Effector CD4-positive, alpha-beta T cell (primary cell): Measurements from ENCODE around the gene KMT2D.

Experiments
- DNase-seq: peaks from one replicate; pipeline ENCODE4 v3.0.0-alpha.2; 2020

Gene KMT2D

DNA sequence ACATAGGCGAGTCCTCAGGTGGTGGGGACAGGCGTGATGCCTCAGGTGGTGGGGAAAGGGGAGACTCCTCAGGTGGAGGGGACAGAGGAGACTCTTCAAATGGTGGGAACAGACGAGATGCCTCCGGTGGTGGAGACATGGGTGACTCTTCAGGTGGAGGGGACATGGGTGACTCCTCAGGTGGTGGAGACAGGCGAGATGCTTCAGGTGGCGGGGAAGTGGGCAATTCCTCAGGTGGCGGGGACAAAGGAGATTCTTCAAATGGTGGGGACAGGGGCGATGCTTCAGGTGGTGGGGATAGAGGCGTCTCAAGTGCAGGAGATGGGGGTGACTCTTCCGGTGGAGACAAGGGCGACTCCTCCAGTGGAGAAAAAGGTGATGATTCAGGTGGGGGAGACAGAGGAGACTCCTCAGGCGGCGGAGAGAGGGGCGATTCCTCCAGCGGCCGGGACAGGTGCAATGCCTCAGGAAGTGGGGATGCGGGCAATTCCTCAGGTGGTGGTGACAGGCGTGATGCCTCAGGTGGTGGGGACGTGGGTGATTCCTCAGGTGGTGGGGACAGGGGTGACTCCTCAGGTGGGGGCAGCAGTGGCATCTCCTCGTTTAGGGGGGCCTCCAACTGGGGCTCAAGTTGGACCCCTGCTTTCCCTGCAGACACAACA, 8.7 kb downstream of the KMT2D start:
- no peak for DNase-seq

DNA sequence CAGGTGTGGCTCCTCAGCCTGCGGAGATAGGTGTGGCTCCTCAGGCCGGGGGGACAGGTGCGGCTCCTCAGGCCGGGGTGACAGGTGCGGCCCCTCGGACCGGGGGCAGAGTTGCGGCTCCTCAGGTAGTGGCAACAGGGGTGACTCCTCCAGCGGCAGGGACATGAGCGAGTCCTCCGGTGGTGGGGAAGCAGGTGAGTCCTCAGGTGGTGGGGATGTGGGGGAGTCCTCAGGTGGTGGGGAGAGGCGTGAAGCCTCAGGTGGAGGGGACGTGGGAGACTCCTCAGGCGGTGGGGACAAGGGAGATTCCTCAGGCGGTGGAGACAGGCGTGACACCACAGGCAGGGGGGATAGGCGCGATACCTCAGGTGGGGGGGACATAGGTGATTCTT, 9.2 kb downstream of the KMT2D start:
- DNase-seq, result no peak

DNA sequence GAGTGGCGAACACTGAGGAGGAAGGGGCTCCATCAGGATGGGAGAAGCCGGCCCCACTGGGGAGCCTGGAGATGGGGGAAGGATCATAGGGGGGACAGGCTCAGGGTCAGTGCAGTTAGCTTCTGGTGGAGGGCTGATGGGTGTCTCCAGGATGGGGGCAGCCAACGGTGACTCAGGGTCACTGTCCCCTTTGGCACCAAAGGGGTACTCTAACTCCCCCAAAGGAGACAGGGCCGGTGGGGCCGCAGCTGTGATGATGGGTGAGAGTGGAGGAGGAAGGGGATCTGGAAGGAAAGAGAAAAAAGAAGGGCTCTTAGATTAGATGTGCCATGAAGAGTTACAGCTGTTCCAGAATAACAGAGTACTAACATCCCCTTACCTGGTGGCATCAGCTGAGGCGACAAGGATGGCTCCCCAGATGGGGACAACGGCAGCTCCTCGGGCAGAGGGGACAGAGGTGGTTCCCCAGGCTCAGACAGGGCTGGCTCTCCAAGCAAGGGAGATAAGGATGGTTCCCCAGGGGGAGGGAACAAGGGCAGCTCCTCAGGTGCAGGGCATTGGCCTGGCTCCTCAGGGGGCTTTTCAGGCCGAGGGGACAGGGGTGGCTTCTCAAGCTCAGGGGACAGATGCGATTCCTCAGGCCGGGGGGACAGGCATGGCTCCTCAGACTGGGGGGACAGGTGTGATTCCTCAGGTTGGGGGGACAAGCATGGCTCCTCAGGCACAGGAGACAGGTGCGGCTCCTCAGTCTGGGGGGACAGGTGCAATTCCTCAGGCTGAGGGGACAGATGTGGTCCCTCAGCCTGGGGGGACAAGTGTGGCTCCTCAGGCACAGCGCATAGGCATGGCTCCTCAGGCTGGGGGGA, 9.9 kb downstream of the KMT2D start:
- DNase-seq, result no peak

DNA sequence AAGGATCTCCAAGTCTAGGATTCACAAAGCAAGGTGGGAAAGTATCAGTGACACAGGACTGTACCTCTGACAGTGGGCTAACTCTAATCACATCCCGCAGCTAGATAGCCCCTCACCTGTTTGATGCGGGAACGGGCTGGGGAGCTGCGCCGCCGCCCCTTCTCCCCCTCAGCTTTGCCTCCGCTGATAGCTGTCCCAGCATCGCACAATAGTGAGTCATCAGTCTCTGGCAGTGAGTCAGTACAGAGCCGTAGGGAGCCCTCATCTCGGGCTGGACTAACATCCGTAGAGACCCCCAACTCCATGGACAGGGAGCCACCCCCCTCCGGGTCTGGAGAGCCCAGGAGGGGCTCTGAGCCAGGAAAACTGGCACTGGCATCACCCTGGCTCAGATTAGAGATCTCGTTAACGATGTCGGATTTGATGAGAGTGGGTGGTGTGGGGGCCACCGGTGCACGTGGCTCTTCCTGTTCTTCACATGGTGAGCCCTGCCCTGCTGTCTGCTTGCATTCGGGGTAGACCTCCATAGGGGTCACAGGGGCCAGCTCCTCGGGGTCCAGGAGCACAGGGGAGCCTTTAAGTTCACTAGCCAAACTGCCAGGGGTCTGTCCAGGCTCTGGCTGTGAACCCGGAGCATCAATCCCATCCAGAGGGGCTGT, 10.9 kb downstream of the KMT2D start:
- no peak for DNase-seq

DNA sequence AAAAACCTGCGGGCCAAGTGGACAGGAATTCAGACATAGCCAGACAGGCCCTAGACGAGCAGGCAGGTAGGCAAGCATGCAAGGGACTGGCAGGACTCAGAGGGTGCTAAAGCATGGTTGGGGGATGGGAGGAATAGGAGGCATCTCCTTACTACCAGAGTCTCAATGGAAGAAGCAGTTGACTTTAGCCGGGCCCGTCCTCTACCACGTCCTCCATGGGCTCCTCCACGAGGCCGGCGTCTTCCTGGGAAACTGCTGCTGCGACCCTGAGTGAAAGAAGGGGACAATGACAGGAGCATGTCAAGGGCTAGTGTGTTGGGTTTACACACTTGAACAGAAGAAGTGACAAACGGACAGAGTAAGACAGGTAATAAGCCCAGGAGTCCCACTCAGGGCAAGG, 11.6 kb downstream of the KMT2D start:
- no peak for DNase-seq

DNA sequence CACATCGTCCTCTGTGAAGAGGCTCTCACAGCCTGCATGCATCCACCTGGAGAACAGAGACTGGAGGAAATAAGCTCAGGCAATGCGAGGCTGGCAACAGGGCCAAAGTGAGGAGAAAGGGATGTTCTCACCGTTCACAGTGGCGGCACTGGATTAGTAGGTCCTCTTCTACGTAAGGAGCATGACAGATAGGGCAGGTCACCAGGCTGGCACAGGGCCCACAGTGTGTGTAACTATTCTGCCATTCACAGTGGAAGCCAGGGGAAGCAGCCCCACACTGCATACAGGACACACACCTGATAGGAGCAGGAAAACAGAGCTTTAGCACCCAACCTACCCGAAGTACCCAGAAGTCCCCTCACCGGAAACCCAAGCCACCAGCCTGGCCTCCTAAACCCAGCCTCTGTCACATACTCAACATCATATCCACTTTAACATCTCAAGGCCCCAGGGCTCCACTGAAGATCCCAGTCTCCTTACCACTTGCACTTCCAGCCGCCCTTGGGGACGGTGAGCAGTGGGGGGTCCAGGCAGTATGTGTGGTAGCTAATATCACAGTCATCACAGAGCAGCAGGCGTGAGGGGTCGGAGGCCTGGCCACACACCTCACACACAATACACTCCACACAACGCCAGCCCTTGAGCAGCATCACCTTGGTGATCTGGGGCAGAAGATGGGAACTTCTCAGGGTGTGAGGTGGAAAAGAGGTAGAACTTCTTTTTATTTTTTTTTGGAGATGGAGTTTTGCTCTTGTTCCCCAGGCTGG, 14.3 kb downstream of the KMT2D start:
- no peak for DNase-seq

DNA sequence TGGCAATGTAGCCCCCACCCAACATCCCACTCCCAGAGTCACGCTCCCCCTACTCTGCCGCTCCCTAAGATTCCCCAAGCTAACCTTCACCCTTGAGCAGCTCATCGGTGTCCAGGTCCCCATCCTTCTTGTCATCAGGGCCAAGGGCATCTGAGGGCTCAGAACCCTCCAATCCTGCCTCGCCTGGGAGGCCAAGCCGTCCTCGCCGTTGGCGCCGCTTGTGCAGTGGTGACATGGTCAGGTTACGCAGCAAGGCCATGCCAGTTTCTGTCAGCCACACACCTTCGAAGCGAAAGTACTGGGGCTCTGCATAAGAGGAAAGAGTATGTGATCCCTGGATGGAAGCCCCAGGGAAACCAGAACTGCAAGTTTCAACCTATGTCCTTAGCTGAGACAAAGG, 15.9 kb downstream of the KMT2D start:
- DNase-seq, result no peak

DNA sequence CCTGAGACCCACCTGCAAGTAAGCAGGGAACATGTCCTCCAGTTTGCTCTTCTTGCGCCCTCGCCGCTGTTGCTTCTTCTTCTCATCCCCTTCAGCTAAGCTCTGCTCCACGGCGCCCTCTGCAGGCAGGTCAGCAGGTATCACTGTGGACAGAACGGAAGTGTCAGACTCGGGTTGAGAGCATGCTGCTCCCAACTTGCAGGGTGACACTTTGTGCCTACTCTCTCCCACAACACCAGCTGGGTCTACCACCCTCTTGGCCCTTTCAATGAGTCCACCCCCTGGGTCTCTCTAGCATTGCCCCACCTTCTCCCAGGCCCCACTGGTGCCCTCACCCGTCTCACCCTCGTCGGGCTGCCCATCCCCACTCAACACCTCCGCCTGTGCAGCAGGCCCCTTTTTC, 16.7 kb downstream of the KMT2D start:
- peak; percentile 77 for DNase-seq

DNA sequence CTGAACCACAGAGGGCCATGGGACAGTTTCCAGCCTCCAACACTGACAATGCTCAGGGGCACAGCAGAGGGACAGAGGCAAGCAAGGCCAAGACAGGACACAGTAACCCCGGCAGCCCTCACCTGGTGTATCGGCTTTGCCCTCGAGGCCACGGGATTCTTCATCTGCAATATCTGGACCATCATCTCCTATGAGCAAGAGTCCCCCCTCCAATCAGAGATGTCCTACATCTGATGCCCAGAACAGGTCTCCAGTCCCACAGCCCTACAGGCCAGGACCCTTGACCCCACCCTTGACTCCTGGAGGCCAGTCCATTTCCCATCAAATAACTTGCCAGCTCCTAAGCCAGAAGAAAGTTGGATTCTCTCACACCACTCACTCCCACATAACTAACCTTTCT, 17.4 kb downstream of the KMT2D start:
- DNase-seq, result no peak

DNA sequence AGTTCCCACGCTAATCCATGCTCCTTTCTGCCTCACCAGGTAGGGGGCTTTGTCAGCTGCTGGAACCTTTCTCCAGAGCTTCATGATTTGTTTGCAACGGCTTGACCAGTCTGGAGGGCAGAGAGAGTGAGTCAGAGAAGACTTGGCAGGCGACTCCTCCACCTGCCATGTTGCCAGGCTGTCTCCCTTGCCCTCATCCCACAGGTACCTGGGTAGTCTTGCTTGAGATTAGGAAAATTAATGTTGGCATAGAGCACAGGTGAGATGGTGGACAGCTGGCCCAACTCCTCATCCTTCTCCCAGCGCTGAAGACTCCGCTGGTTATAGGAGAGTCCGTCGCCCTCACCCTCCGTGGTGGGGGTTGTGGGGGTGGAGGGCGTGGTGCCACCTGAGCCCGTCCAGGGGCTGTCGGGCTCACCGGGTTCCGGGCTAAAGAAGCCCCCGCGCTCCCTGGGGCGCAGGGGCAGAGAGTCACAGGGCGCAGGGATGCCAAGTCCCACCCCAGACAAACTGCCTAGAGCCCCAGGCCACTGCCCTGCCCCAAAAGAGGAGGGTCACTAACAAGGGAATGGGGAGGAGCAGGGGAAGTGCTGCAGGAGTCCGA, 18.6 kb downstream of the KMT2D start:
- no peak for DNase-seq

DNA sequence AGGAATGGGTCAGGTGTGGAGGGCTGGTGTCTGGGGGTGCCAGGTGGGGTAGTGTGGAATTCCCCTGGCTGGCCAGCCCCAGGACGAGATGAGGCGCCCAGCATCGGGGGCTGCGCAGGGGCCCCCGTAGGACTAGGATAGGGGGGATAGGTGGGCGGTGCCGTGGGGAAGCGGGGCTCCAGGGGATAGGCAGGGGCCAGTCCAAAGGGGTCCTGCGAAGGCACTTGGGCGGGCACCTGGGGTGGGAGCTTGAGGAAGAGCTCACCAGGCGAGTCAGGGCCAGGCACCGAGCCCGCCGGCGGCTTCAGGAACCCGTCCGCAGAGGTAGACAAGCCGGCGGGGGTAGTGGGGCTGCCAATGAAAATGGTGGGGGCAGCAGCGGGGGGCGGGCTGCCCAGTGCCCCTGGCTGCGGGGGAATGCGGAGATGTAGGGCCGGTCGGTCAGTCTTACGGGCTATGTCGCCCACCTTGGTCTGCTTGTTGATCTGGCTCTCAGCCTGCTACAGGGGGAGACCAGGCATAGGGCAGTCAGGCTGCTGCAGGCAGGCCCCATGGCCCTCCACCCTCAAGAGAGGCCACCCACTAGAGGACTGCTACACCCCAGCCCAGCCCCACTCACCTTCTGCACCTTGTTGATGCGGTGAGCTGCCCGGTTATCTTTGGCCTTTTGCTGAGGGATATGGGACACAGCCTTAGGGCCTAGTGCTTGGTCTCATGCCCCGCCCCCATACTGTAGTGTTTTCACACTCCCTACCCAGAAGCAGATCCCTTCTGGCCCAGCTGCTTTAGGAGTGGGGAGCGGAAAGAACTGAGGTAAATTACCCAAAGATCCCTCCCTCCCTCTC, 19.3 kb downstream of the KMT2D start:
- DNase-seq, result no peak

DNA sequence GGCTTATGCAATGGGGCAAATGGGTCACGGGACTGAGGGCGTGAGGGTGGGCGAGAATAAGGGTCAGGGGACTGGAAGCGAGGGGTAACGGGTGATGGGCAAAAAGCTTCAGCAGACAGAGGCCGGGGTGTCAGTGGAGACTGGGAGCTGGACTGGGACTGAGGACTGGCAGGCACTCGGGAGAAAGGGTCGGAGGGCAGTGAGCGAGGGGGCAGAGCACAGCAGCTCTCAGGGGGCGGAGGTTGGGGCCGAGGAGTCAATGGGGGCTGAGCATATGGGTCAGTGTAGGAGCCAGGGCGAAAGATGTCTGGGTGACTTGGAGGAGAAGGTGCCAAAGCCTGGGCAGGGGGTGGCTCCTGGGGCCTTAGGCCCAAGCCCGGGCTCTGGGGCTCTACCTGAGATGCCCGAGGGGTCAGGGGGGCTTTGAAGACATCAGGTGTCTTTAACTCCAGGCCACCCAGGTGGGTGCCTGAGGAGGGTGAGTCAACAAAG, 20.2 kb downstream of the KMT2D start:
- no peak for DNase-seq

DNA sequence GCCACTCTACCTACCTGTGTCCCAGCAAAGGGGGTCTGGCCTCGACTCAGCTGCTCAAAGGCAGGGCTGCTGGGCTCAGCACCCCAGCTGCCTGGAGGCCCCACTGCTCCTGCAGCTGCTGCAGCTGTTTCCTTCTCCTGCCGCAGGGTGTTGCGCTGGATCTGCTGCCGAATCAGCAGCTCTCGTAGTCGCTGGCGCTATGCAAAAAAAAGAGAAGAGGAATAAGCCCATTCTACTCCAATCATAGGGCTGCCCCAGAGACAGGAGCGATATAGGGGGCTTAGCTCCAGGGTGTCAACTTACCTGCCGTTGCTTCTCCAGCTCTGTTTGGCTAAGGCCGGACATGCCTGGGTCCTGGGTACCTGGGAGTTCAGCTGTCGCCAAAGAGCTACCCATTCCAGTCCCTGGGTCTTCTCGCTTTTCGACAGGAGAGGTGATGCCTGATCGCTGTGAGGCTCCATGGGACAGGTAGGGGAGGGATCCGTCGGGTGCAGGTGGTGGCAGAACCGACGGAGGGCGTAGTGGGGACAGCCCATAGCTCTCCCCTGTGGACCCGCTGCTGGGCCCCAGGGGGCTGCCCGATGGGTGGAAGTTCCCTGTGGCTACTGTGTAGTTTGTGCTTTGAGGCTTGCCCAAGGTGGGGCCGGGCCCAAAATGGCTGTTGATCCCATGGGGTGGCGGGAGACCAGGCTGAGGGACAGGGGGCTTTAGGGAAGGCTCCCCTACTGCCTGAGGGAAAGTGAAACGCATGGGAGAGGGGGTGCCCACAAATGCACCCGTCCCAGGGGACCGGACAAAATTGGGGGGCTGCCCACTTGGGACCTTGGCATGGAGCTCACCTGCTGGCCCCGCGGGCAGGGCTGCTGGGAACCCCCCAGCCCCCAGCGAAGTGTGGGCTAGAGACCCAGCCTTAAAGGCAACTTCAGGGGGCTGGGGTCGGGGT, 20.9 kb downstream of the KMT2D start:
- DNase-seq, result no peak

DNA sequence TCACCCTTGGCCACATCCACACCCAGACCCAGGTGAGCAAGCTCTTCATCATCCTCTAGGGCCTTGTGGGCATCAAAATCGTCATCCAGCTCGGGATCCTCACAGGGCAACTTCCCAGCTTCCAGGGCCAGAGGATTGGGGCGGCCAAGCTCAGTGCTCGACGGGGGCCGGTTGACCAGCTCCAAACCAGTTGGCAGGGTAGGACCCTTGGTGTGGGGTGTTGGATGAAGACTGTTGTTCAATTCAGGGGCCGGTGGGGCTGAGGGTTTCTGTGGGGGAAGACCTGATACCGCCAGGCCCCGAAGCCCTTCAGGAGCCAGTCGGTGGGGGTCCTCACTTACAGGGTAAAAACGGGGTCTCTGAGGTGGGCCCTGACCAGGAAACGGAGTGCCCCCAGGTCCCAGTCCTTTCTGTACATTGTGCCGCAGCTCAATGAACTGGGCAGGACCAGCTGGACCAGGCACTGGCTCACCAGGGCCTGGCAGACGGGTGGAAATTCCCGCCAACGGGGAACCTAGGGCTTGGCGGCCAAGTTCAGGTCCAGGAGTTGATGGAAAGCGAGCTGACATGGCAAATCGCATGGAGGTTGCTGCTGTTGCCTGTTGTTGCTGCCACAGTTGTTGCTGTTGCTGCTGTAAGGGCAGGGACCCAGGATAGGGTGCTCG, 22.2 kb downstream of the KMT2D start:
- no peak for DNase-seq

DNA sequence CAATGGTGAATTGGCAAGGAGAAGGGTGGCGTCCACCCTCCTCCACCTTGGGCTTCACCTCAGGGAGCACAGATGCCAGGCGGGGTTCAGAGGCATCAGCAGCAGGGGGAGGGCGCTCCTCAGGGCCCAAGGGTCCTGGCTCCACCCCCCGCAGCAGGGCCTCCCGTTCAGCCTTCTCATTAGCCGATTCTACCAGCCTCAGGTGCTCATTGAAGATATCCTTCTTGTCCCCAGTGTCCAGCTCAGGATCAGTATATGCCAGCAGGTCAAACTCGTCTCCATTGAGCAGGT, 22.7 kb downstream of the KMT2D start:
- no peak for DNase-seq

DNA sequence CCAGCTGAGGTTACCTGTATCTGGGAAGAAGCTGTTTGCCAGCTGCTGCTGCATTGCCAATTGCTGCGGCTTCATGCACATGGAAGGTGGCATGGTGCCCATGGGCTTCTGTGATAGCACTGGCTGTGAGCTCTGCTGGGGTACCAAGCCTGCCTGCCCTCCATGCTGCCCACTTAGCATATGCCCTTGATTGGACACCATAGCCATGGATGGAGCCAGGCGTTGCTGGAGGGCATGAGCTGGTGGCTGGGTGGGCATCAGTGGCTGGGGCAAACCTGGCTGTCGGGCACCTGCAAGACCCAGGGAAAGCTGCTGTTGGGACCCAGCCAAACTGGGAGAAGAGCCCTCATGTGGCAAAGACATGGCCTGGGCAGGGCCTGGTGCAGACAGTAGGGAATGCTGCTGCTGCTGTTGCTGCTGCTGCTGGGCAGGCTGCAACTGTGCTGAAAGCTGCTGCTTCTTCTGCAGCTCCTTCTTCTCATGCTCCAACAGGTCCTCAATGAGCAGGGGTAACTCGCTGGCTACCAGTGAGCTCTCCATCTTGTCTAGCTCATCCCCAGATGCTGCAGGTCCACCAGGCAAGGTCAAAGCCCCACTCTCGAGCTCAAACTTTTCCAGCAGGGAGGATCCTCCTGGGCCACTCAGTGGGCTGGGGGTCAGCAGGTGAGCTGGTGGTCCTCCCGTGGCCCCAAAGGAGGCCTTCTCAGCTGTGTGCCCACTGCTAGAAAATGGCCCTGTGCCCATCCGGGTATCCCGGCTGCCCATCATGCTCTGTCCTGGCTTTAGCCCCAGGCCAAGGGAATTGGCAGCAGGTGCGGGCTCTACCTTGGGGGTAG, 23.3 kb downstream of the KMT2D start:
- no peak for DNase-seq

DNA sequence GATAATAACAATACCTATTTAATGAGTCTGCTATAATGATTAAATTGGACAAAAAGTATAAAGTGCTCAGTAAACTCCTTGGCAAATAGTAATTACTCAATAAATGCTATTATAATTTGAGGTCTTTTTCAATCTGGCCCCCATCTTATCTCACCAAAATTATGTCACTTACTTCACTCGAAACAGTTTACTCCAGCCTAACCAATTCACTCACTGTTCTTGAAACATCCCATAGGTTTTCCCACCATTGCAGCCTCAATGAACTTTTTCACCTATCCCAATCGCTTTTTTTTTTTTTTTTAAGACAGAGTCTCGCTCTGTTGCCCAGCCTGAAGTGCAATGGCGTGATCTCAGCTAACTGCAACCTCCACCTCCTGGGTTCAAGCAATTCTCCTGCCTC, 24.6 kb downstream of the KMT2D start:
- DNase-seq, result no peak

DNA sequence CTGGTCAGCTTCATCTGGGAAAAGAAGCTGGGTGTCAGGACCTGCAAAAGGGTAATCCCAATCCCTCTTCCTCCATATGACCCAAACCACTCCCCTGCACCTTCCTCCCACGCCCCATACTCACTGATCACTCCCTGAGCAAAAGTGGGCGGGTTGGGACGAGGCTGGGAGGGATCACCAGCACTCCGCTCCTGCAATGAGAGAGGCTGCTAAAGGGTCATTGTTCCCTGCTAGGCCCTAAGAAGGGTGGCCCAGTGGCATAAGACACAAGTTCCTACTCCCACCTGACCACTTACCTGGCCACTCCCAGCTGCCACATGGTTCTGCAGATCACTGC, 26.3 kb downstream of the KMT2D start:
- DNase-seq, result no peak

DNA sequence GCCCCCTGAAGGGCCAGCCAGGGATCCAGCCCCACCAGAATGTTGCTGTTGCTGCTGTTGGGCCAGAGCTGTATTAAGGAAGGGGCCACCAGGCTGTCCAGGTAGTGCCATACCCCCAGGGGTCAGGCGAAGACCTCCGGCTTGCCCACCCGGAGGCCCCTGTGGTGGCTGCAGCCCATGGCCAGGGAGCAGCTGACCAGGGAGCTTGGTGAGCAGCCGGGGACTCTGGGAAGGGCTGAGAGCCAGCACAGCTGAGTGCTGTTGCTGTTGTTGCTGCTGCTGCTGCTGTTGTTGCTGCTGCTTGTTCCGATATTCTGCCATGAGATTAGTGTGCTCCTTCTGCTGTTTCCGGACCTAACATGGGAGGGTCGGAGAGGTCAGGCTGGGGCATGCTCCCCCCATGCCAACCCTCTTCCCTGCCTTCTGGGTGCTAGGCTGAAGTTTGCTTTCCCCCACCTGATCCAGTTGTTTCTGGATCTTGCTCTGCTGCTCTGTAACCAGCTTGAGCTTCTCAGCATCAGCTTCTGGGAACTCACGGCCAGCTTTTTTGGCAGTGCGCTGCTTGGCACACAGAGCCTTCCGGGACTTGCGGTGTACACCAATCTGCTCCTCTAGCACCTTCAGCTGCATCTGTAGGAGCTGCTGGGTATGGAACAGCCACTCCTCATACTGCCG, 26.8 kb downstream of the KMT2D start:
- no peak for DNase-seq
